Right ventricle myocardium superior (tissue), 1 donor: ENCODE measurements around the gene SAFB. TPM values are rescaled to one million over a fixed set of nuclear protein-coding genes. Genes with fewer than 3 reads are reported as not detected.

Experiments
- ATAC-seq: fragments of 200-7000 bp; cut with Tn5 transposase; one replicate; pipeline ENCODE4 v1.9.1; 2020; ENCODE audit warnings: mild to moderate bottlenecking; ENCODE audit not compliant: poor library complexity
- DNase-seq: peaks from one replicate; pipeline ENCODE4 v3.0.0-alpha.2; 2020
- intact Hi-C: fragments of 100-400 bp; cut with DNase I; formaldehyde crosslinking; loops from one replicate; pipeline ENCODE4 v1.11.2; 2022
- total RNA-seq: library from RNA; stranded (reverse); fragmentation: NEBNext Ultra II Directional; extraction: Animal tissue kit (Norgen Biotek cat#: 25700); gene quantifications from one replicate; pipeline ENCODE4 v1.2.1, GENCODE V29; 2021
- donor health status: DM: no; HTN: yes; CAD: no; lungs with severe emphysema.

Gene SAFB
- total RNA-seq, 1 donor from 2014 or later, result 61.9 TPM

GRCh38 chr19:5703819-5704818, 81.2 kb downstream of the SAFB start:
- no peak for ATAC-seq
- DNase-seq, result no peak
- intact Hi-C loops, result no loop called here

DNA sequence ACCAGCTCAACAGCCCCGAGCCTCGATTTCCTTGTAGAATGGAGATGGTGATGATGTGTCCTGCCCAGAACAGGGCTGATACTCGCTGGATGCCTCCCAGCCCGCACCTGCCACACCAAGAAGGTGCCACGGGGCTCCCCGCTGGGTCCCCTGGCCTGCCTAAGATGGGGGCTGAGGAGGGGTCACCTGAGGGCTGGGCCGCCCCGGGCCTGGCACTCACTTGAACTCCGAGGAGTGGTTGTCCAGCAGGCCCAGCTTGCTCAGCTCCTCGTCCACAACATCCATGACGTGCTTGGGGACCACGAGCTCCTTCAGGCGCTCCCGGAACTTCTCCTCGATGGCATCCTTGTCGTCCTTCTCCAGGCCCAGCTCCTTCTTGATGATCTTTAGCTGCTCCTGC, 82.7 kb downstream of the SAFB start:
- intact Hi-C loops, result no loop called here
- DNase-seq (no peak), ATAC-seq (no peak)

- DNase-seq (no peak), ATAC-seq (no peak)
- intact Hi-C loops, result no loop called here
Measured at GRCh38 chr19:5706876-5707573, 84.1 kb downstream of the SAFB start.

DNA sequence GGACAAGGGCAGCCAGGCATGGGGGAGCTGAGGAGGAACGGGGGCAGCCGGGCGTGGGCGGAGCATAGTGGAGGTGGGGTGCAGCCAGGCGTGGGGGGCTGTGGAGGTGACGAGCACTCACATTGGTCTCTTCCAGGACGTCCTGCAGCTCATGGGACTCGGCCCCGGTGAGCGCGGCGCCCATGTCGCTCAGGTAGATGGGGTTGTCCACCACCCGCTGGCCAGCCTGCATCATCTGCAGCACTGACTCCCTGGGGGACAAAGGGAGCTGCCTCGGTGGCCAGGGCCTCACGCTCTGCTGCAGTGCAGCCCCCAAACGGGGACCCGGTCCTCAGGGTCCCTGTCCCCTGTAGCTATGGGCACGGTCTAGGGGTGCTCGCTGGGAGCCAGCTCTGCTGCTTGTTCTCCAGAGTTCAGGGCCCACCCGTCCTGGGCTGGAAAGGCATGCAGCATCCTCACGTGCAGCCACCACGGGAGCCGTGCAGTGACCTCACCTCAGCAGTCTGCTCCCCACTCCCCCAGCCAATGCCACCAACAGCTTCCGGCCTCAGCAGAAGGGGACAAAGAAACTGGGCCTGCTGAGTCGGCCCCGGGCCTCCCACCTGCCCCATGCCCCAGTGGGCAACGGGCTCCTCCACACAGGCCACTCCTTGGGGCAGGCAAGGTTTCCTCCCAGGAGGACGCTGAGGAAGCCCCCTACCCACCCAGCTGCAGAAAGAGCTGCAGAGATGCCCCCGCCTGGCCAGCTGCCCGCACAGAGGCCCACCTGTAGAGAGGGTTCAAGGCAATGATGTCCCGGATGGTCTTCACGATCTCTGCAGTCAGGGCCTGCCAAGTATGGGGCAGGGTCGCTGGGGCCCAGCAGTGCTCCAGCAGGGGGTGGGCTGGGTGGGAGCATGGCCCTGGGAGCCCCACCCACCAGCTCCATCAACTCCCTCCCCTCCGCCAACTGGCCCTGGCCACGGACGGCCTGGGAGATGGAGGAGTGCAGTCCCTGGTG, 85.0 kb downstream of the SAFB start:
- no peak for ATAC-seq
- DNase-seq, result no peak
- intact Hi-C loops, result no loop called here

- no peak for DNase-seq
- intact Hi-C loops, result no loop called here
- ATAC-seq, result no peak
Measured at GRCh38 chr19:5711025-5711424, 88.1 kb downstream of the SAFB start.

- intact Hi-C loops, result no loop called here
- no peak for ATAC-seq
- no peak for DNase-seq
Measured at GRCh38 chr19:5711713-5712161, 88.9 kb downstream of the SAFB start.

DNA sequence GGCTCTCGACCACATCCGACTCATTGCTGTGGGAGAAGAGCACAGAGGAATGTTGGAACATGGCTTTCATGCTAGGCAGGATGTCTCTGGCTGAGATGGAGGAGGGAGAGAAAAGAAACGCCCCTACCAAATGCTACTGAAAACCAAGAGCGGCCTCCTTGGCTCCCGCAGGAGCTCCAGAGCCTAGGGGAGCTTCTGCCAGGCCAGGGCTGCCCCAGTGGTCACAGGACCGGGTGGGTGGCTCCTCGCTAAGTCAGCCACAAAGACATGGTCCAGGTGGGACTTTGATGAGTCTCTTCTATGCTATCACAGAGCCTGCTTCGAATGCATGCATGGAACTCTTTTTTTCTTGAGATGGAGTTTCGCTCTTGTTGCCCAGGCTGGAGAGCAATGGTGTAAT, 90.3 kb downstream of the SAFB start:
- intact Hi-C loops, result no loop called here
- no peak for ATAC-seq

DNA sequence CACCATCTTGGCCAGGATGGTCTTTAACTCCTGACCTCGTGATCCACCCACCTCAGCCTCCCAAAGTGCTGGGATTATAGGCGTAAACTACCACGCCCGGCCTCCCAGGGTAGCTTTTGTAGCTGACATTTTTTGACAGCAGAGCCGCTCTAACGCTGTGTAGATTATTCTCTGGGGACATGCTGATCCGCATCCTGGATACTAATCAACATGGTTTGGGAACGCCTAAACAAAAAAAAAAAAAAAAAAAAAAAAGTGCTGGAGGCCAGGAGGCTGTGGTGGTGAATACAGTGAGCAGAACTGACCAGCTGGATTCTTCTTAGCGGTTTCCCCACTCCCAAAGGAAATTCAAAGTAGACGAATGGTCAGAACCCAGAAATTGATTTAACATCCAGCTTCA, 91.9 kb downstream of the SAFB start:
- DNase-seq, result no peak
- intact Hi-C loops, result no loop called here
- ATAC-seq, result no peak

More for the DNA sequence above, 90.3 kb downstream of the SAFB start:
- DNase-seq, result no peak

- no peak for ATAC-seq
- intact Hi-C loops, result no loop called here
- DNase-seq, result no peak
Measured at GRCh38 chr19:5717215-5717935, 94.5 kb downstream of the SAFB start.

Other genes with a start within 250 kb of the SAFB start
- not detected for gene ZNRF4, start 167.7 kb upstream of the SAFB start, total RNA-seq
- gene TINCR, start 55.1 kb upstream of the SAFB start, total RNA-seq, result not detected
- gene SAFB2, start 307 bp upstream of the SAFB start, total RNA-seq, result 48.7 TPM
- gene MICOS13, start 57.4 kb downstream of the SAFB start, total RNA-seq, result 165 TPM
- gene HSD11B1L, start 57.9 kb downstream of the SAFB start, total RNA-seq, result 3.5 TPM
- gene RPL36, start 67.2 kb downstream of the SAFB start, total RNA-seq, result 367 TPM
- 98.8 TPM for gene LONP1, start 97.1 kb downstream of the SAFB start, total RNA-seq
- gene CATSPERD, start 97.6 kb downstream of the SAFB start, total RNA-seq, result not detected
- gene PRR22, start 161.7 kb downstream of the SAFB start, total RNA-seq, result 0.62 TPM
- gene DUS3L, start 168.1 kb downstream of the SAFB start, total RNA-seq, result 12.9 TPM
- gene NRTN, start 182.0 kb downstream of the SAFB start, total RNA-seq, result 20.6 TPM
- not detected for gene FUT6, start 216.6 kb downstream of the SAFB start, total RNA-seq
- gene FUT3, start 228.4 kb downstream of the SAFB start, total RNA-seq, result not detected
- gene FUT5, start 247.5 kb downstream of the SAFB start, total RNA-seq, result not detected